ENCODE results near the gene STBD1.

The STBD1 gene

DNA sequence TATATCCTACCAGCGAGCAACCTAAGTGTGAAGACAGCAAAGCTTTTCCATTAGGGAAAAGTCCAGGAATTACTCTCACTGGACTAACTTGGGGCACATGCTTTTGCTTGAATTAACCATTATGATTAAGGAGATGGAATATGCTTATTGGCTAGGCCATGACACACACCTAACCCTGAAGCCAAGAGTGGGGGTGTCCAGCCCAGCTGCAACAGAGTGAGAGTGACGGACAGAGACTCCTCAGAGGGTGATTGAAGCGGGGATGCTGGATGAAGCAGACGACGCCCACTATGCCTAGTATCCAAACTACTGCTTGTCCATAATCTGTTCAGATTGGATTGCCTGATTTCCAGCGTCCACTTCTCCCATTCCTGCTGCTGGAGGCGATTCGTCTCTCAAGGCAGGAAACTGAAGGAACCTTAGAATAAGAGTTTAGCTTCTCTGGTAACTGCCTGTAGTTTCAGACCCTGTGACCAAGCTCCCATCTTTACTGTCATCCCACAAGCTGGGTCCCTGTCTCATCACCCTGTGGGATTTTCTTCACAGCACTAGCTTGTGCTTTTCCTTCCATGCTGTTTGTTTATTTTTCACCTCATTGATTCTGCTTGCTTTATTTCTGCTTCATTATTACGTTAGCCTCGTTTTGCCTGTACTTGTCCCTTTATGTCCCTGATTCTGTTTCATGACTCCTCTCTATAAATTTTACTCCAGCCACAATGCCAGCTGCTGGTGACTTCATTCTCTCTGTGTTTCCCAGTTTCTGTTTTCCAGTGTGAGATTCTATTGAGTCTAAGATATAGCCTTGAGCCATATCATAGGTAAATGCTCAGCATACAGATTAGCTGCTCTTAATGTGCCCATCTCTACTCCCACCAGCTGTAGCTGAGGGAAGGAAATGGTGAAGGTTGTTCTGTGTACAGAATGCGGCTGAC is 36.0 kb upstream of the STBD1 start:
- no peak for DNase-seq (ENCODE audit: low spot score)
- TF ChIP-seq CTCF (IDR thresholded peaks at IDR 0.05; ENCODE audit: extremely low read depth, missing control alignments) = no peak

- DNase-seq (ENCODE audit: low spot score) = no peak
- no peak for TF ChIP-seq CTCF (IDR thresholded peaks at IDR 0.05; ENCODE audit: extremely low read depth, missing control alignments)
These were observed 35.3 kb upstream of the STBD1 start for GRCh38 chr4:76271248-76271647.

GRCh38 chr4:76272073-76272472 is 34.5 kb upstream of the STBD1 start:
- no peak for TF ChIP-seq CTCF (IDR thresholded peaks at IDR 0.05; ENCODE audit: extremely low read depth, missing control alignments)
- no peak for DNase-seq (ENCODE audit: low spot score)

DNA sequence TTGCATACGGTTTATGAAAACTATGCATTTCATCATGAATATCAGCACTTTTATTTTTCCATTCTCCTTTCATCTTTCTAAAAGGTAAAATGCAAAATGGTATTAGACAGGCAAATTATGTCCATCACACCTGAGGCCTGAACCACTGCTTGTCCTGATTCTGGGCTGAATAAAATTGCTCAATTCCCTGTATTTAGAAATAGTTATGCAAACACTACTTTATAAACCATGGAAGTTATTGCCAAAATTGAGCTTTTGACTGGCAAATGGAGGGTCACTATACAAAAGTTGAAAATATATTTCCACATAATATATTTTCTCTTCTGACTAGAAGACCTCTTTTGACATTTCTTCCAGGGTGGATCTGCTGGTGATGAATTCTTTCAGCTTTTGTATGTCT is 34.0 kb upstream of the STBD1 start:
- TF ChIP-seq CTCF (IDR thresholded peaks at IDR 0.05; ENCODE audit: extremely low read depth, missing control alignments) = no peak
- no peak for DNase-seq (ENCODE audit: low spot score)

DNA sequence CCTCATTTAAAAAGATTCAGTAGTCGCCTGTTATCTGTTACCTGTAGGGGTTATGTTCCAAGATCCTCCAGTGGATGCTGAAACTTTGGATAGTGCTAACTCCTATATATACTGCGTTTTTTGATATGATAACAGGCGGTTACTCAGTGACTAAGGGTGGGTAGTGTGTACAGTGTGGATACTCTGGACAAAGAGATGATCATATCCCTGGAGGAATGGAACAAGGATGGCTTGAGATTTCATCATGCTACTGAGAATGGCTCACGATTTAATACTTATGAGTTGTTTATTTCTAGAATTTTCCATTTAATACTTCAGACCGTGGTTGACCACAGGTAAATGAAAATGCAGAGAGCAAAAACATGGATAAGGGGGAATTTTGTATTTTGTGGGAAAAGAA is 33.5 kb upstream of the STBD1 start:
- no peak for TF ChIP-seq CTCF (IDR thresholded peaks at IDR 0.05; ENCODE audit: extremely low read depth, missing control alignments)
- DNase-seq (ENCODE audit: low spot score) = no peak

- DNase-seq (ENCODE audit: low spot score) = no peak
- no peak for TF ChIP-seq CTCF (IDR thresholded peaks at IDR 0.05; ENCODE audit: extremely low read depth, missing control alignments)
These were observed 30.9 kb upstream of the STBD1 start for GRCh38 chr4:76275486-76276124.

- DNase-seq (ENCODE audit: low spot score) = no peak
- TF ChIP-seq CTCF (IDR thresholded peaks at IDR 0.05; ENCODE audit: extremely low read depth, missing control alignments) = no peak
These were observed 29.7 kb upstream of the STBD1 start for GRCh38 chr4:76276813-76277212.
